Breast epithelium (tissue), 3 donors: ENCODE results near the gene CMTM8.

ENCODE experiments used
- CTCF ChIP-seq, 3 donors: fragments of 450-650 bp; IDR thresholded peaks; one replicate each; pipeline ENCODE4 v1.5.1; 2016 to 2017; ENCODE audit warnings: antibody characterized with exemption in 3 of 3, mild to moderate bottlenecking in 3 of 3, moderate library complexity in 3 of 3
- POLR2AphosphoS5 ChIP-seq, 3 donors: sonication (generic); formaldehyde crosslinking; IDR thresholded peaks; one replicate each; pipeline ENCODE4 v1.6.1; 2017; ENCODE audit warnings: antibody characterized with exemption in 3 of 3

GRCh38 chr3:32373844-32374243, 135.4 kb downstream of the CMTM8 start:
- no peak for TF ChIP-seq POLR2AphosphoS5 (IDR thresholded peaks at IDR 0.05)
- no peak for TF ChIP-seq CTCF (IDR thresholded peaks at IDR 0.05)
